GM23338 (cell line): ENCODE measurements around the gene RICTOR. TPM values are rescaled to one million over a fixed set of nuclear protein-coding genes. Genes with fewer than 3 reads are reported as not detected.

Experiments used
- ATAC-seq: fragments of 200-7000 bp; cut with Tn5 transposase; 3 replicates; pipeline ENCODE4 v1.9.1; 2020
- DNase-seq: peaks from one replicate; pipeline ENCODE4 v3.0.0-alpha.2; 2015; ENCODE audit warnings: low spot score
- H2AFZ ChIP-seq: fragments of 200-600 bp; sonication (generic); 2 replicates; pipeline ENCODE4 v1.8.0; 2016; ENCODE audit warnings: antibody characterized with exemption, mild to moderate bottlenecking, moderate library complexity
- H3F3A ChIP-seq: fragments of 200-600 bp; sonication (generic); replicated peaks from 2 replicates; pipeline ENCODE4 v1.8.0; 2017; ENCODE audit warnings: antibody characterized with exemption, mixed run types, low read depth
- H3K27ac ChIP-seq: fragments of 200-600 bp; sonication (generic); 2 replicates; pipeline ENCODE4 v1.6.1; 2016; ENCODE audit warnings: low read depth
- H3K27me3 ChIP-seq: fragments of 200-600 bp; sonication (generic); 2 replicates; pipeline ENCODE4 v1.8.0; 2016; ENCODE audit warnings: mild to moderate bottlenecking, mixed run types, moderate library complexity; ENCODE audit not compliant: insufficient read depth
- H3K36me3 ChIP-seq: fragments of 200-600 bp; sonication (generic); 2 replicates; pipeline ENCODE4 v1.8.0; 2016; ENCODE audit warnings: mild to moderate bottlenecking; ENCODE audit not compliant: insufficient read depth
- H3K4me1 ChIP-seq: fragments of 200-600 bp; sonication (generic); 2 replicates; pipeline ENCODE4 v1.8.0; 2016; ENCODE audit warnings: mild to moderate bottlenecking, moderate library complexity; ENCODE audit not compliant: insufficient read depth
- H3K4me2 ChIP-seq: fragments of 200-600 bp; sonication (generic); 2 replicates; pipeline ENCODE4 v1.7.1; 2017; ENCODE audit warnings: mixed run types
- H3K4me3 ChIP-seq: fragments of 200-600 bp; sonication (generic); 2 replicates; pipeline ENCODE4 v1.6.1; 2016; ENCODE audit warnings: mixed run types
- H3K79me2 ChIP-seq: fragments of 200-600 bp; sonication (generic); replicated peaks from 2 replicates; pipeline ENCODE4 v1.8.0; 2017; ENCODE audit warnings: mild to moderate bottlenecking; ENCODE audit not compliant: insufficient read depth
- H3K9me2 ChIP-seq: fragments of 200-600 bp; sonication (generic); 2 replicates; pipeline ENCODE4 v1.8.0; 2017; ENCODE audit not compliant: insufficient read depth
- H4K20me1 ChIP-seq: fragments of 200-600 bp; sonication (generic); replicated peaks from 2 replicates; pipeline ENCODE4 v1.8.0; 2017; ENCODE audit warnings: mild to moderate bottlenecking; ENCODE audit not compliant: insufficient read depth
- H3K27ac Mint-ChIP-seq: 2 replicates; pipeline ENCODE4 v1.8.0; 2020; ENCODE audit warnings: inconsistent platforms, mild to moderate bottlenecking, moderate library complexity, mixed read lengths
- H3K27me3 Mint-ChIP-seq: 3 replicates; pipeline ENCODE4 v1.8.0; 2022; ENCODE audit warnings: low read depth, mild to moderate bottlenecking, moderate library complexity, mixed read lengths, inconsistent platforms; ENCODE audit not compliant: insufficient read depth, poor library complexity
- H3K36me3 Mint-ChIP-seq: 3 replicates; pipeline ENCODE4 v1.8.0; 2021; ENCODE audit warnings: low read depth, mild to moderate bottlenecking, inconsistent platforms, moderate library complexity, mixed read lengths
- H3K4me1 Mint-ChIP-seq: 3 replicates; pipeline ENCODE4 v1.8.0; 2020; ENCODE audit warnings: mild to moderate bottlenecking, inconsistent platforms, mixed read lengths
- H3K4me3 Mint-ChIP-seq: 3 replicates; pipeline ENCODE4 v1.8.0; 2021; ENCODE audit warnings: moderate library complexity, mild to moderate bottlenecking, inconsistent platforms, mixed read lengths
- H3K9me3 Mint-ChIP-seq: 3 replicates; pipeline ENCODE4 v1.8.0; 2020; ENCODE audit warnings: moderate library complexity, mild to moderate bottlenecking, inconsistent platforms, mixed read lengths
- CREB1 ChIP-seq: fragments of 250-450 bp; sonication (Bioruptor Pico); IDR thresholded peaks from 2 replicates; pipeline ENCODE4 v1.5.0; 2020; ENCODE audit warnings: low read depth, mild to moderate bottlenecking, moderate library complexity
- CTCF ChIP-seq, 2 experiments: fragments of 200-600 bp in 1 of 2; sonication (generic) in 1 of 2; conservative IDR thresholded peaks; 2 replicates each; pipeline versions ENCODE4 v1.5.1 to v1.6.1; 2016 to 2017; ENCODE audit warnings: antibody characterized with exemption in 2 of 2, low read depth in 2 of 2, mild to moderate bottlenecking in 2 of 2, moderate library complexity in 1 of 2
- ETS1 ChIP-seq: IDR thresholded peaks from 2 replicates; pipeline ENCODE4 v1.6.1; 2016; ENCODE audit warnings: antibody characterized with exemption
- EZH2 ChIP-seq: fragments of 200-600 bp; sonication (generic); IDR thresholded peaks from one replicate; pipeline ENCODE4 v1.8.0; 2017; ENCODE audit warnings: antibody characterized with exemption, mild to moderate bottlenecking, low read depth; ENCODE audit not compliant: unreplicated experiment
- EZH2phosphoT487 ChIP-seq: fragments of 200-600 bp; sonication (generic); IDR thresholded peaks from one replicate; pipeline ENCODE4 v1.8.1; 2018; ENCODE audit warnings: antibody characterized with exemption; ENCODE audit not compliant: unreplicated experiment
- JUNB ChIP-seq: IDR thresholded peaks from one replicate; pipeline ENCODE4 v1.6.1; 2016; ENCODE audit warnings: antibody characterized with exemption; ENCODE audit not compliant: unreplicated experiment
- NANOG ChIP-seq: IDR thresholded peaks from 2 replicates; pipeline ENCODE4 v1.6.1; 2016; ENCODE audit warnings: antibody characterized with exemption, borderline replicate concordance
- POLR2AphosphoS5 ChIP-seq: IDR thresholded peaks from 2 replicates; pipeline ENCODE4 v1.6.1; 2016; ENCODE audit warnings: antibody characterized with exemption, low read depth
- REST ChIP-seq: IDR thresholded peaks from one replicate; pipeline ENCODE4 v1.6.1; 2018; ENCODE audit warnings: antibody characterized with exemption; ENCODE audit not compliant: unreplicated experiment
- STAT1 ChIP-seq: IDR thresholded peaks from one replicate; pipeline ENCODE4 v1.6.1; 2016; ENCODE audit warnings: antibody characterized with exemption; ENCODE audit not compliant: unreplicated experiment
- ZNF114 ChIP-seq: fragments of 250-450 bp; sonication (Bioruptor Pico); IDR thresholded peaks from 2 replicates; pipeline ENCODE4 v1.5.0; 2020; ENCODE audit warnings: mild to moderate bottlenecking, moderate library complexity
- ZNF331 ChIP-seq: fragments of 250-450 bp; sonication (Bioruptor Pico); IDR thresholded peaks from 2 replicates; pipeline ENCODE4 v1.5.0; 2020; ENCODE audit warnings: low read depth, mild to moderate bottlenecking, moderate library complexity
- ZNF462 ChIP-seq: fragments of 250-450 bp; sonication (Bioruptor Pico); IDR thresholded peaks from 2 replicates; pipeline ENCODE4 v1.5.0; 2020; ENCODE audit warnings: mild to moderate bottlenecking, moderate library complexity
- polyA plus RNA-seq: library from polyadenylated mRNA; unstranded; fragments of >200 nt; fragmentation: Nextera tagmentation; extraction: Ambion mirVana; gene quantifications from 2 replicates; pipeline ENCODE4 v1.2.1, GENCODE V29; 2016
- total RNA-seq: library from RNA; depleted of rRNA; stranded (reverse); fragments of >200 nt; shearing (Covaris generic); gene quantifications from 2 replicates; pipeline ENCODE4 v1.2.3, GENCODE V29; 2014

Gene RICTOR
- total and polyA plus RNA-seq, 2 experiments from 2014 or later, result 9.9 to 27.4 TPM

- Mint-ChIP-seq H3K9me3 (peaks cover 15% of the 10 kb centered on the region; the same call in 2 of the 3 replicates), H3K27me3 (peaks cover 4% of the 10 kb centered on the region), H3K27ac (no peak overlapping the region; the same call in 1 of the 2 replicates), H3K4me3 (no peak overlapping the region), H3K4me1 (peaks cover 18% of the 10 kb centered on the region; the same call in 2 of the 3 replicates), H3K36me3 (peaks cover 17% of the 10 kb centered on the region; the same call in 2 of the 3 replicates)
- Histone ChIP-seq H3K27ac (no peak overlapping the region), H3K27me3 (no peaks in the 10 kb centered on the region), H3K4me1 (peaks cover 23% of the 10 kb centered on the region), H3K4me2 (no peak overlapping the region), H3K9me2 (no peaks in the 10 kb centered on the region), H3K36me3 (0 out of 2 replicates have a peak, but pooled peaks cover 7% of the 10 kb centered on the region), H3K4me3 (no peak overlapping the region), H4K20me1 (peaks cover 5% of the 10 kb centered on the region; the same call in 1 of the 2 replicates), H3K79me2 (peaks cover 96% of the 10 kb centered on the region), H3F3A (no peaks in the 10 kb centered on the region), H2AFZ (no peak overlapping the region)
- no peak for ATAC-seq
- no peak for TF ChIP-seq NANOG
- no peak for TF ChIP-seq ZNF331
- no peak for TF ChIP-seq EZH2
- TF ChIP-seq CTCF (conservative IDR thresholded peaks at IDR 0.05; ENCODE audit: low read depth in 2 of 2), result no peak
- no peak for TF ChIP-seq CREB1 (CRISPR knock-in tag)
- no peak for TF ChIP-seq ZNF114 (CRISPR knock-in tag)
- TF ChIP-seq EZH2phosphoT487, result no peak
- TF ChIP-seq ETS1, result no peak
- no peak for TF ChIP-seq POLR2AphosphoS5
- TF ChIP-seq REST, result no peak
- no peak for TF ChIP-seq STAT1
- TF ChIP-seq ZNF462 (CRISPR knock-in tag), result no peak
- TF ChIP-seq JUNB, result no peak
- DNase-seq, result no peak
These were observed 24.9 kb downstream of the RICTOR start for GRCh38 chr5:39049315-39049714.
